Central memory CD4-positive, alpha-beta T cell (primary cell): ENCODE results near the gene ADAMTS17.
A peak's percentile ranks its signal among the peaks of the same experiment; 100 is the strongest.
"Not testable (repeated sequence)": the region's sequence is repeated elsewhere in the genome, so short reads cannot be mapped to it uniquely, and the experiment has no call there.

Experiments
- DNase-seq: peaks from one replicate; pipeline ENCODE4 v3.0.0; 2022

ADAMTS17 gene

GRCh38 chr15:99961011-99961441 lies 380.7 kb downstream of the ADAMTS17 start:
- no peak for DNase-seq

DNA sequence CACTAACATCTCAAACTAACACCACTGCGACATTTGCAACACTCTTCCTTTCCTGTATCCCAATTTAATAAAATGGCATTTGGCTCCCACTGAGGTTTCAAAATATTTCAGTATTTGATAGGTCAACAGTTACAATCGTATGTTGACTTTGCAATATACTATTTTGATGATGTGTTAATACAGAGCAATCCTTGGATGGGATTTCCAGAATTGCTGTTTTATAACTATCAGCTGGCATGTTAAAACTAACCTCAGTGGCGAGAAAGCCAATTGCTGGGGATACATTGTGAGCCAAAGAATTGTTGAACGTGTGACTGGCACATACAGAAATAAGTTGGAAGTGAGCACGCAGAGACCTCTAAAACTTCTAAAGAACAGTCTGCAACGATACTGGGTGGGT lies 382.4 kb downstream of the ADAMTS17 start:
- DNase-seq = no peak

DNA sequence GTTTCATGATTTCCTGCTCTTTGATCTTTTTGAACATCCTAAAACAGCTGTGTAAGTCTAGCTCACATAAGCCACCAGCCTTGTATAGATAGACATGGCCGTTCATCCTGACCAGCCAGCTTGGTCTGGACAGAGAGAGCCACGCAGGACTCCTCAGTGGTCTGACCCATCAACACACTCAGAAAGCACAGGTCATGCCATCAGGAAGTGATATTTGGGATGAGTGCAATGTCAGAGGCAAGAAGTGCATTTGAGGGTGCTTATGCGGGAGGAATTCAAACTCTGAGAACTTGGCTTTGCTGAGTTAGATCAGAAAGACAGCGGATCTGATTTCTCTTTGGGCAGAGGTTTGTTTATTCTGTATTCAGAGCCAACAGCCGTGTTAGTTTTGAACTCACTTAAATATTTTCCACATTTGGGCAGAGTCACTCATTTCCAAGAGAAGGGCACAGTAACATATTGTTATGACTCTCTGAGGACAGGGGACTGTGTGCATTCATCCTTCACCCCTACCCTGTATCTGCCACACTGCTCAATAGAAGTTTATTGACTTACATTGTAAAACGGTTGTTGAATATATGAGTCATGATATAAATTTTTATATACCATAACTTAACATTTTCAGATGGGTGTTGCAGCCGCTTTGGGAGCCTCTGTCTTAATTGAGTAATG lies 383.2 kb downstream of the ADAMTS17 start:
- no peak for DNase-seq

DNA sequence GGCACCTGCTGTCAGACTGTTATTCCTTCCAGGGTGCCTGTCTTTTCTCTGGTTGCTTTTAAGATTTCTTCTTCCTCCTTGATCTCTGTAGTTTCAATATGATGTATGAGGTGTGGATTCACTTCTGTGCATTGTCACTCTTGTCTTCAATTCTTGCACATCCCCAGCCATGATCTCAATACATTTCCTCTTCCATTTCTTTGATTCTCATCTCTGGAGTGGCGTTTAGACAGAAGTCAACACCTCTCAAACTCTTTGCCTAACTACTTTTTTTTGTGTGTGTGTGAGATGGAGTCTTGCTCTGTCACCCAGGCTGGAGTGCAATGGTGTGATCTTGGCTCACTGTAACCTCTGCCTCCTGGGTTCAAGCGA lies 384.1 kb downstream of the ADAMTS17 start:
- DNase-seq = no peak

GRCh38 chr15:99956820-99957641 lies 384.7 kb downstream of the ADAMTS17 start:
- no peak for DNase-seq

DNA sequence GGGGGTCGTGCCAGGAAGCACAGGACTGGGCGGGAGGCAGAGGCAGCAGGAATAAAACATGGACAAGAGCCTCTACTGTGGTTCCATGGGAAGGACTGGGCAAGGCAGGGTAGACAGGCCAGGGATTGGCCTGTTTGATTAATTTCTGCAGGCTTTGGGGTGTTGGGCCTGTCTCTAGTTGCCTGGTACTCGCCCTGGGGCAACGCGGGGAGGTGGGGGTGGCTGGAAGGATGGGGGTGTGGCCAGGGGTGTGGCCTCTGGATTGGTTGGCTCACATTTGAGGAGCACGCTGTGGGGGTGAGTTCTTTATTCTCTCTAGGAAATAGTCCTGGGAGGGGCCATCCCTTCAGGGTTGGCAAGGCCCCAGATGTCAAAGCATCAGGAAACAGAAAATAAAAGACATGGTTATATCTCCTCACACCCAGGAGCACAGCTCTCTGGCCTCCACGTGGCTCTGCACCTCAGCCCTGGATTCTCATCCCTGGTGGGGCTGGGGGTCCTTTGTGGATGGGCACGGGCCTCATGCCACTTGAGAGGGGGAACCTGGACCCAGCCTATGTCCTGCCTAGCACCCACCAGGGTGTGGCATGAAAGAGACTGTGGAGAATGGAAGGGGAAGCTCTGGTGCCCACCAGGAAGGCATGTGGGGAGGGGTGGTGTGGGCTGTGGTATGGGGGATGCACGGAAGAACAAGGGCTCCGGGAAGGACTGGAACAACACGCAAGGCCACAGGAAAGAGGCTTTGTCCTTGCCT lies 385.6 kb downstream of the ADAMTS17 start:
- DNase-seq = no peak

DNA sequence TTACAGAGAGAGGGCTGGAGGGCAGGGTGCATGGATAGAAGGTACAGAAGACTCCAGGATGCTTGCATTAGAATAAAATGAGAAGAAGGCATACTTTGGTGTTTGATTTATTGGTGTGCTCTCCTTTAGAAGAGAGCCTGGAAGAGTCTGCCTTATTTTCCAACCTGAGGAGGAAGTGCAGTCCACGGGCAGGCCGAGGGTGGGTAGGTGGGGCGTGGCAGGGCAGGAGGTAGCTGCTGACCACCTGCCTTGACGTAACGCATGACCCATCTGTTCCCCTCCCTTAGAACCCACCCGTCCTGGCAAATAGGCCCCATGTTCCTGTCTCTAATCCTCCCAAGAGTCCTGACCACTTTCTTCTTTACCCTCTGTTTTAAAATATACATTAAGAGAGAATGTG lies 386.2 kb downstream of the ADAMTS17 start:
- no peak for DNase-seq

- DNase-seq = no peak
Observed at GRCh38 chr15:99955181-99955525, 386.6 kb downstream of the ADAMTS17 start.

DNA sequence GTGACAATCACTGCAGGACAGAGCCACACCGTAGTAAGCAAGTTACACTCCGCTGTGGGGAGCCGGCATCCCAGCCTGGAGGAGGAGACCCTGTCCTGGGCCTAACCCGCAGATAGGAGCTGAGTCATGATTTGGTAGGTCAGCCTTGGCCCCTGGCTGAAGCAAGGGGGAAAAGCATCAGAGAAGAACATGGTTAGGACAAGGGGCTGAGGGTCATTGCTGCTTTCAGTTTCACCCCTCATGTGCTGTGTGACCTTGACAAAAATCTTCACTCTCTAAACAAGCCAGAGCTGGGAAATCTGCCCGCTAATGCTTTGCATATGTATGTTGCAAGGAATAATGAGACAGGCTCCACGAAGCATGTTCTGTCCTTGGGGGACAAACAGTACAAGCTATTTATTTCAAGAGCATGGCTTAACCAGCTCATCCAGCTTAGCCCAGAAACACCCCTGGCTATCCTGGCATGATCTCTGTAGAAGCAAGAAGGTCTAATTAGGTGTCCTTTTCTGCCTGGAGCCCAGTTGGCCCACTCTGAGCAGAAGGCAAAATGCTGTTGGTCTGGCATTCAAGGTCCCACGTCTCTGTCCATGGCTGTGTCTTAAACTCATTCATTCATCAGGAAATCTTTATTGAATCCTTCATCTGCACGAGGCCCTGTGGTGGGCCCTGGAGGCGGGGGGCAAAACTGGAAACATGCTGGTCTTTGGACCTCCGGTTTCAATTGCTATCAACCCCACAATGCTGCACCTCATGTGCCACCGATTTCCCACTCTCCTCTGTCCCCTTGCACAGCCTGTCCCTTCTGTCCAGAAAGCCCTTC lies 387.2 kb downstream of the ADAMTS17 start:
- no peak for DNase-seq

- DNase-seq = no peak
Observed at GRCh38 chr15:99953886-99954285, 387.9 kb downstream of the ADAMTS17 start.

DNA sequence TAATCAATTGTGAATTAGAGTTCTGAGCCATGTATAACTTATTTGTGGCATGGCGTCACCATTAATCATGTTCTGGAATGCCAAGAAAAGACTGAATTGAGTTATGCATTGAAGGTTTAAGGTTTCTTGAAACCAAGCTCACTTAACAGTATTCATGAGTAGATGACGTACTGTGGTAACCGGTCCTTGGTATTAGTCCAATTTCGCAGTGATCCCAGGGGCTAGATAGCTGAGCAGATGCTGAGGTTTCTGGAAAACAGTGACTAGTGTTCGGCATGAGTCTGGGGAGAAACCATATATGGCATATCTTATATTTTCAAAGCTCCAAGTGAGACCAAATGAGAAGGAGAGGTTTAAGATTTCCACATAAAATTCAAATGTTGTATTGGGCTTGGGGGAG lies 390.3 kb downstream of the ADAMTS17 start:
- DNase-seq = no peak

DNA sequence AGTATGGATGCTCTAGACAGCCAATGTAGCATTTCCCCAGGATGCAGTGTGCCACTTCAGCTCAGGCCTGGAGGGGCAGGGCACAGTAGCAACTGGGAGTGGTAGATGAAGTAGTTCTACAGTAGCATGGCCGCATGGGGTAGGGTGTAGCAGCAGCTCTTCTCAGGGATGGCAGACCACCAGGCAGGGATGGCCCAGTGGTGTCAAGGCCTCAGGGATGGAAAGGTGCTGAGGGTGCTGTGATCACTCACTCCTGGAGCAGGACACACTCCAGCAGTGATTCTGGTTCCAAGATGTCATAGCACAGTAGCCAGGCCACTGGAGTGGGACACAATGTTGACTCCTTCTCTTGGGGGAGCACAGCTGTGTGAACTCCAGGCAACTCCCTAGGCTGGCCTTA lies 397.6 kb downstream of the ADAMTS17 start:
- no peak for DNase-seq

GRCh38 chr15:99943466-99943865 lies 398.3 kb downstream of the ADAMTS17 start:
- no peak for DNase-seq

DNA sequence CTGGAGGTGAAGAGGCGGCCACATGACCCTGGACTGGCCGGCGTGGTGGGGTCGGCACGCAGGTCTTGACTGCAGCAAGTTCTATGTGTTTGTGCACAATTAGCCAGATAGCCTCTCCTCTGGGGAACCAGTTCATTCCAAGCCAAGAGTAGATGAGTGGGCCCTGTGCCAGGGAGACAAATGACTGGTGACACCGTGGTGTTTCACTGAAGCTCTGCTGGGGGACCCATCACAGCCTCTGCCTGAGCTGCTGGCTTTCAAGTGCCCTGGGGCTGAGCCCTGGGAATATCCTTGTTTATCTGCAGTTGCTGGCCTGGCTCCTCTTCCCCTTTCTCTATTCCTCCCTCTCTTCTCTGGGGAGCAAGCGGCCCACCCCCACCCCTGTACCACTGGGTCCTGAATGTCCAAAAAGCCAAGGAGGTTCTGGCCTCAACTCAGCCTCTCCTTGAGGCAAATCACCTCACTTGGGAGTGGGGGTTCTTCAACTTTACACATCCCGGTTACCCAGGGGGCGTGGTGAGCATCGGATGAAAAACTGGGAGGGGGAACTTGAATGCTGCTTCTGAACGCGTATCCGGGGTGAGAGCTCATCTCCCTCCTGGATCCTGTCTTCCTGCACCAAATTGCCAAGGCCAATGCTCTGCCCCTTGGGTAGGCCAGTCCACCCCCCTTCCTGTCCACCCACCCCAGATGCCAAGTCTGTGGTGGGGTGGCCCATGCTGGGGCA lies 408.9 kb downstream of the ADAMTS17 start:
- DNase-seq = no peak

DNA sequence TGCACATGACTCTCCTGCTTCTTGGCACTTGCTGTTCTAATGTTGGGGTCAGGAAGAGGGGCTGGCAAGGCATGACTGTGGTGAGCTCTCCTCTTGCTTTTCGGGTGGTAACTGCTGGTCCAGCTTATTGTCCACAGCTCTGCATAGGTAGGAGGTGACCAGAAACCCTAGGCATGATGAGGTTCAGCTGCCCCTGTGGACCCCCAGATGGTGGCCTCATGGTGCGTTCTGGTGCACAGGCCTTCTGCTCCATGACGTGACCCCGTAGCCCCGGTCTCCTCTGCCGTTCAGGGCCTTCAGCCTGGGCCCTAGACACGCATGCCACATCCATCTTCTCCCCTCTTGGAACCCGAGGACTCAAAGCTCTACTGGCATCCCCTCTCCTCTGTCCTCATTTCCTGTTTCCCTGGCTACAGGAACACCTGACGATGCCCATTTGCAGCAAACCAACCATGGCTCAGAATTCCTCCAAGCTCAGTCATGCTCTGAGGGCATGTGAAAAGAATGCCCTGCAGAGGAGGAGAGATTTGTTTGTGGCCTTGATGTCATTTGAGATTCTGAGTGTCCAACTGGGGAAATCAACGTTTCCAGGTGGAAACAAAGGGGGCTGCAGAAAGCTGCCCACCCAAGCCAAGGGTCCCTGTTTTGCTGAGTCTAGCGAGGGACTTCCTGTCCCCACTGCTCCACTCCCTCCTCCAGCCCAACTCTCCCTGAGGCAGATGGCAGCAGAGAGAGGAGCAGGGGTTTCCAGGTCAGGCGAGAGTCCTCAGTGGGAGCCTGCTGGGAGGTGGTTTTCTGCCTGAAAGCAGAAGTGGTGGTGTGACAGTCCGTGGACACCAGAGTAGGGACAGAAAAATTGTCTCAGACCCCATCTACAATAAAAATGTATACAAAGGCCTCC lies 409.8 kb downstream of the ADAMTS17 start:
- DNase-seq = no peak

DNA sequence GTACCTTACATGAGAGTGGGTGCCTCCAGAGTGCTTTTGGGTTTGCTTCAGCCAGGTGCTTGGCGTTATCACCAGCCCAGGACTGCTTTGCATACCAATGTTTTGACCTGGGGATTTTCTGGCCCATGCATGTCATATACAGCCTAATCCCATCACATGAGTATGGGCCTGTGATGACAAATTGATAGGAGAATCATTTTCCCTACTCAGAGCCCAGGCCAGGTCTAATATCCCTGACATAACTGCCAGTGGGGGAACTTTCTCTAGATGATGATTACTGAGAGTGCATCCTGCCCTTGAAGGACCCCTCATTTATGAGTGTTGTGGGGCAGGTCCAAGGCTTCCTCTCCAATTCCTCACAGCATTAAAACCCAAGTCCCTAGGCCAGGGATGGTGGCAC lies 411.1 kb downstream of the ADAMTS17 start:
- no peak for DNase-seq

- DNase-seq = no peak
Observed at GRCh38 chr15:99929266-99929665, 412.5 kb downstream of the ADAMTS17 start.

DNA sequence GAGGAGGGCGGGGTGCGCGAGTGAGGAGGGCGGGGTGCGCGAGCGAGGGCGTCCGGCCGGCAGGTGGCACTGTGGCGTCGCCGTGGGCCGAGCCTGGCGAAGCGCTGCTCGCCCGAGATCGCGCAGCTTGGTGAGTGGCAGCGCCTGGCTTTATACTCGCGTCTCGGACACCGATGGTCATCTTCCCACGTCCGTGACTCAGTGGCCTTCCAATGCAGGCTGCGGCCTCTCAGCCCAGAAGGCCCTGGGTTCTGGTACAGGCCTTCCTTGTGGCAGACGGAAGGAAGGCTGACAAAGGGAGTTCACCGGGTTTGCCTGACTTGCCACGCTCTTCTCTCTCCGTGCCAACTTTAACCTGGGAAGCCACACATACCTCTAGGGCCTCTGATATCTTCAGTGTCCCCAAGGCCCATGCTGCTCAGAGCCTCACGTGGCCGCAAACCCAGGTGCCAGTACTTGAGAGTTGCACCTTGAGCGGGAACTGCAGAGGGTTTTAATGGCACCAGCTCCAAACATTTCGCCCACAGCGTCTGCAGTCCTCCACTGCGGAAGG lies 413.3 kb downstream of the ADAMTS17 start:
- peak; percentile 84 for DNase-seq

- not testable (repeated sequence) for DNase-seq
Observed at GRCh38 chr15:99926532-99926931, 415.2 kb downstream of the ADAMTS17 start.

- peak; percentile 71 for DNase-seq
Observed at GRCh38 chr15:99925661-99926461, 415.9 kb downstream of the ADAMTS17 start.
